Psoas muscle (tissue), 8 donors: ENCODE data around the gene CCDC93. TPM values are rescaled to one million over a fixed set of nuclear protein-coding genes. Genes with fewer than 3 reads are reported as not detected.
A peak's percentile ranks its signal among the peaks of the same experiment; 100 is the strongest.

Experiments
- ATAC-seq, 4 donors: fragments of 200-7000 bp; cut with Tn5 transposase; one replicate each; pipeline ENCODE4 v1.9.1; 2020; ENCODE audit warnings: moderate library complexity in 3 of 4, mild to moderate bottlenecking in 2 of 4
- DNase-seq, 2 donors: peaks; one replicate each; pipeline ENCODE4 v3.0.0-alpha.2; 2020
- H3K27ac ChIP-seq: fragments of 200-600 bp; one replicate; pipeline ENCODE4 v1.8.0; 2022
- H3K27me3 ChIP-seq, 3 donors: fragments of 200-600 bp in 1 of 3; one replicate each; pipeline versions ENCODE4 v1.6.1 to v1.8.0; 2013 to 2022; ENCODE audit warnings: low read length in 2 of 3, mild to moderate bottlenecking in 2 of 3, moderate library complexity in 1 of 3; ENCODE audit not compliant: insufficient read depth in 3 of 3
- H3K36me3 ChIP-seq, 2 donors: fragments of 200-600 bp in 1 of 2; one replicate each; pipeline versions ENCODE4 v1.6.1 to v1.8.0; 2013 to 2022; ENCODE audit warnings: low read depth in 1 of 2, mild to moderate bottlenecking in 1 of 2, moderate library complexity in 1 of 2; ENCODE audit not compliant: insufficient read depth in 1 of 2
- H3K4me1 ChIP-seq: fragments of 200-600 bp; one replicate; pipeline ENCODE4 v1.8.0; 2022
- H3K4me3 ChIP-seq: fragments of 200-600 bp; one replicate; pipeline ENCODE4 v1.8.0; 2022; ENCODE audit warnings: mild to moderate bottlenecking
- H3K9me3 ChIP-seq: fragments of 200-600 bp; one replicate; pipeline ENCODE4 v1.8.0; 2022
- WGBS, 3 donors: extraction: QIAGEN DNeasy Blood & Tissue Kit; methylation state at CpG; one replicate each; pipeline versions ENCODE4 v1.1.6 to v1.1.7; 2013; 5-methylcytosine and 5-hydroxymethylcytosine counted together
- intact Hi-C, 2 donors: fragments of 100-400 bp; cut with DNase I; formaldehyde crosslinking; loops; one replicate each; pipeline versions ENCODE4 v1.11.0 to v1.14.2; 2022
- long read RNA-seq, 2 donors: library from polyadenylated mRNA; unstranded; transcript quantifications; one replicate each; pipeline ENCODE4 v2.0.0, GENCODE V29; 2021
- polyA plus RNA-seq, 3 donors: library from polyadenylated mRNA; stranded (reverse); fragments of 200-250 nt; gene quantifications; one replicate each; pipeline ENCODE4 v1.2.3, GENCODE V29; 2013
- total RNA-seq, 4 donors: library from RNA; stranded (reverse); fragmentation: NEBNext Ultra II Directional in 2 of 4; extraction: Animal tissue kit (Norgen Biotek cat#: 25700) in 2 of 4; gene quantifications; one replicate each; pipeline versions ENCODE4 v1.2.1 to v1.2.4, GENCODE V29; 2021 to 2023
- TF ChIP-seq, protein P1 (sequence below): fragments of 200-600 bp; IDR thresholded peaks from one replicate; pipeline ENCODE4 v1.8.0; 2022; ENCODE audit warnings: antibody characterized with exemption
- donor health status: healthy with polysubstance abuse.
- donor health status: DM: no; HTN: no; CAD: no; lungs with moderate emphysema.
- donor health status: Bipolar disorder and iron deficiency.
- donor health status: healthy.
- donor health status: DM: yes; HTN: yes; CAD: no.
- donor health status: DM: no; HTN: no; CAD: no.
- donor health status: DM: no; HTN: no; CAD: no.
- donor health status: DM: yes; HTN: yes; CAD: no.

CCDC93 gene
- 10 to 100 TPM in 3 of 4 donors, 1 to 10 TPM in 1; 9.9 to 15.5 (median 14.5) TPM for total RNA-seq
- polyA plus RNA-seq = 10 to 100 TPM in 1 of 3 donors, 1 to 10 TPM in 2; 6.7 to 12.4 (median 9.7) TPM
- long read RNA-seq, donor 1, partial matches to known transcripts = 1 of 2 reads
- long read RNA-seq, donor 1, other reads (novel, unspliced or antisense) = 1 of 2 reads
- long read RNA-seq, donor 2, partial matches to known transcripts = 4 of 11 reads
- long read RNA-seq, donor 2, other reads (novel, unspliced or antisense) = 7 of 11 reads

DNA sequence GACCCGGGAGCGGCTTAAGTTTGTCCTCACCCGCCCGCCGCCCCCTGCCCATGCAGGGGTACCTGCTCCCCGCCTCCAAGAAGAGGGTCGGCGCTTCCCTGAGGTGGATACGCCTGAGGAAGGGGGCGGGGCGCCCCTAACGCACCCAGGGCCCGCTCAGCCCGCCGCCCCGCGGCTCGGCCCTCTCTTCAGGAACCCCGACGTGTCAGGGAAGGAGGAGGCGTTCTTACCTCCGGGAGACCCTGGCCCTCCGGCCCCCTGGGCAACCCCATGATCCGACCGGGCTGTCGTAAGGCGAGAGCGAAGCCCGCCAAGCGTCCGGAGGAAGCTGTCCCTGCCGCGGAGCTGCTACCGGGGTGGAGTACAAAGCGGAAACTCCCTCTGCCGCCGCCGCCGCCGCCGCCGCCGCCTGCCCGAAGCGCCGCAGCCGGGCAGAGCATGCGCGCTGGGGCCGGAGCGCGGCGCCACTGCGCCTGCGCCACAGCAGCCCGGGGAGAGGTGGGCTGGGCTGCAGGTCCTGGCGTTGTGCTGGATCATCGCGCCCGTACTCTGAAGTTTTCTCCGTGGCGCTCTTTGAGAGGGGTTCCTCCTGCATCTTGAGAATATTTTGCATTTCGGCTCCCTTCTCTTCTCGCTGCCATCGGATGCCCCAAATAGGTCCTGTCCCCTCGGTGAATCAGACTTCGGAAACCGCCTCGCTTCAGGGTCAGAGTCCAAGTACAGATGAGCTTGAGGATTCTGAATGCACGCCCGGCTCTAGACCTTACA lies at the start of gene CCDC93:
TSS of gene CCDC93 (minus strand) at position 347 of the 768 bp plus-strand sequence. CDS start at position 272, 75 bp downstream.
- Histone ChIP-seq H3K9me3 (no peaks in the 10 kb centered on the region), H3K4me3 (peak within 1 kb of the TSS; percentile 100), H3K4me1 (peaks cover 17% of the 10 kb centered on the region), H3K36me3 (peaks cover 0 to 6% of the 10 kb centered on the region in 2 donors), H3K27me3 (no peaks in the 10 kb centered on the region), H3K27ac (peak within 1 kb of the TSS; percentile 89)
- TF ChIP-seq, protein P1, sequence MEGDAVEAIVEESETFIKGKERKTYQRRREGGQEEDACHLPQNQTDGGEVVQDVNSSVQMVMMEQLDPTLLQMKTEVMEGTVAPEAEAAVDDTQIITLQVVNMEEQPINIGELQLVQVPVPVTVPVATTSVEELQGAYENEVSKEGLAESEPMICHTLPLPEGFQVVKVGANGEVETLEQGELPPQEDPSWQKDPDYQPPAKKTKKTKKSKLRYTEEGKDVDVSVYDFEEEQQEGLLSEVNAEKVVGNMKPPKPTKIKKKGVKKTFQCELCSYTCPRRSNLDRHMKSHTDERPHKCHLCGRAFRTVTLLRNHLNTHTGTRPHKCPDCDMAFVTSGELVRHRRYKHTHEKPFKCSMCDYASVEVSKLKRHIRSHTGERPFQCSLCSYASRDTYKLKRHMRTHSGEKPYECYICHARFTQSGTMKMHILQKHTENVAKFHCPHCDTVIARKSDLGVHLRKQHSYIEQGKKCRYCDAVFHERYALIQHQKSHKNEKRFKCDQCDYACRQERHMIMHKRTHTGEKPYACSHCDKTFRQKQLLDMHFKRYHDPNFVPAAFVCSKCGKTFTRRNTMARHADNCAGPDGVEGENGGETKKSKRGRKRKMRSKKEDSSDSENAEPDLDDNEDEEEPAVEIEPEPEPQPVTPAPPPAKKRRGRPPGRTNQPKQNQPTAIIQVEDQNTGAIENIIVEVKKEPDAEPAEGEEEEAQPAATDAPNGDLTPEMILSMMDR = no peak
- WGBS, 3 donors = 0 to 1% (median 0%) methylated on average over 42 to 71 of the region's 71 CpGs
- ATAC-seq (peak; percentile 95 to 98 (median 97)), DNase-seq (peak; percentile 85 to 92)
- intact Hi-C loops = loop anchor here in 1 of 2 donors (5.0 kb wide), 2 partner anchors 73 to 197 kb away; partner anchors contain the start of gene INSIG2

GRCh38 chr2:118062669-118063068 lies 48.8 kb upstream of the CCDC93 start:
- Histone ChIP-seq H3K27ac (no peak overlapping the region), H3K4me3 (no peak overlapping the region), H3K4me1 (no peaks in the 10 kb centered on the region), H3K36me3 (no peaks in the 10 kb centered on the region), H3K27me3 (peaks cover 0 to 5% (median 4%) of the 10 kb centered on the region in 3 donors), H3K9me3 (no peaks in the 10 kb centered on the region)
- ATAC-seq (no peak), DNase-seq (no peak)
- intact Hi-C loops = no loop called here
- 27 to 40% (median 37%) methylated on average over 2 of the region's 2 CpGs for WGBS, 3 donors
- TF ChIP-seq, protein P1 = no peak

GRCh38 chr2:118062048-118062447 lies 48.2 kb upstream of the CCDC93 start:
- no peak overlapping the region for H3K4me3 ChIP-seq
- DNase-seq (no peak), ATAC-seq (no peak)
- no peak overlapping the region for H3K27ac ChIP-seq
- no peaks in the 10 kb centered on the region for H3K9me3 ChIP-seq
- H3K4me1 ChIP-seq = no peaks in the 10 kb centered on the region
- H3K36me3 ChIP-seq = no peaks in the 10 kb centered on the region
- TF ChIP-seq, protein P1 = no peak
- intact Hi-C loops = no loop called here
- H3K27me3 ChIP-seq = peaks cover 0 to 5% (median 4%) of the 10 kb centered on the region in 3 donors

- H3K4me1 ChIP-seq = no peaks in the 10 kb centered on the region
- 51 to 66% (median 52%) methylated on average over 4 of the region's 4 CpGs for WGBS, 3 donors
- ATAC-seq (peak; percentile 56 to 82 (median 74)), DNase-seq (peak in 1 of 2 donors; percentile 40)
- TF ChIP-seq, protein P1 = peak; percentile 27
- no peak overlapping the region for H3K4me3 ChIP-seq
- H3K27me3 ChIP-seq = peaks cover 0 to 5% (median 4%) of the 10 kb centered on the region in 3 donors
- H3K27ac ChIP-seq = no peak overlapping the region
- no peaks in the 10 kb centered on the region for H3K36me3 ChIP-seq
- intact Hi-C loops = no loop called here
- no peaks in the 10 kb centered on the region for H3K9me3 ChIP-seq
Observed at GRCh38 chr2:118061135-118061955, 47.5 kb upstream of the CCDC93 start.
